NCI-H526 treated with DMSO at 0.1 percent for 48 hours (cell line): ENCODE measurements around the gene MCM9.
"Not testable (repeated sequence)": the region's sequence is repeated elsewhere in the genome, so short reads cannot be mapped to it uniquely, and the experiment has no call there.

Experiments used
- DNase-seq: peaks from one replicate; lab custom pipeline; 2025; lab: John Stamatoyannopoulos, UW

MCM9 gene

DNA sequence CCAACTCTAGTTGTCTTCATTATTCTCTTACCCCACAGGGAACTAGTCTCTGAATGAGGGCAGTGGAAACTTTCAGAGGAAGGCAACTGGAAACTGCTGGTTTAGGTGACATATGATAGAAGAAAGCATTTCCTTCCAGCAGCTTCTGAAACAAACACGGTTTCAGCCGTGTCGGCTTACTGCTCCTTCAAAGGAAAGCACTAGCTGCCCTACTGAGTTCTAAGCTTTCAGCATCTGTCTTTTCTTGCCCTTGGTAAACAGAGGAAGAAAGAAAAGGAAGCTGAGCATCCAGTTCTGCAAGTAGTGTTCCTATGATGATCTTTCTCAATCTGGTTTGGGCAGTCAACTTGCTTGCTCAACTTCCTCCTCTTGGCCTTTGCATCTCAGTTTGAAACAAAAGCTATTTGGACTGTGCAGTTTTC is 166.0 kb downstream of the MCM9 start:
- no peak for DNase-seq

GRCh38 chr6:118768441-118768840 is 166.5 kb downstream of the MCM9 start:
- DNase-seq: no peak

GRCh38 chr6:118765316-118765715 is 169.6 kb downstream of the MCM9 start:
- DNase-seq: not testable (repeated sequence)

GRCh38 chr6:118764766-118765165 is 170.2 kb downstream of the MCM9 start:
- DNase-seq: no peak
